Central memory CD4-positive, alpha-beta T cell (primary cell): ENCODE results near the gene CNPY2.
"Not testable (repeated sequence)": the region's sequence is repeated elsewhere in the genome, so short reads cannot be mapped to it uniquely, and the experiment has no call there.

ENCODE experiments used
- DNase-seq: peaks from one replicate; pipeline ENCODE4 v3.0.0; 2022

CNPY2 gene

GRCh38 chr12:56333679-56334489 is 18.1 kb upstream of the CNPY2 start, which contains the start of gene PAN2:
Gene PAN2, minus strand, starts transcription at chr12:56334000. Its CDS starts 906 bp downstream, at chr12:56333094.
- DNase-seq, result peak; percentile 95

GRCh38 chr12:56333197-56333678 is 17.4 kb upstream of the CNPY2 start:
- DNase-seq, result no peak

DNA sequence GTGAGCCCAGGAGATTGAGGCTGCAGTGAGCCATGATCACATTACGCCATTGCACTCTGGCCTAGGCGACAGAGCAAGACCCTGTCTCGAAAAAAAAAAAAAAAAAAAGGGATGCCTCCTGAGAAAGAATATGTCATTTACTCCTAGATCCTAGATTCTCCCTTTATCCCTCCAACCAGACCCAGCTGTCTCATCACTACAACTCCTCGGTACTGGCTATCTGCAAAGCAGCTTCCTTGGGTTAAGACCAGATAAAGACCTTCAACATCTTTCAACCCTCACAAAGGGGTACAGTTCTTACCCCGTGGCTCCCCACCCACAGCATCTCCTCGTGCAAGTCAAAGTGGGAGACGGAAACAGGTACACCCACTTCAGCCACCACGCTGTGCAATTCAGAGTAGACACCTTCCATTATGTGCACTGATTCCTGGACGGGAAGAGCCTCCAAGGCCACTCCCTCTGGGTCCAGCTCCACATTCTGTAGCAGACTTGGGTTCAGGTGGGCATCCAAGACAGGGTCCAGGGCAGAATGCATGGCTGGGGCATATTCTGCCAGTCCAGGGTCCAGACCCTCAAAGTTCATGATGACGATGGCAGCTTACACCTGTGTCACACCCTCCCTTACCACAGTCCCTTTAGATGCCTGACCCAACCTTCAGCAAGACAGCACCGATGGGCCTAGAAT is 16.9 kb upstream of the CNPY2 start:
- no peak for DNase-seq

- no peak for DNase-seq
These were observed 15.2 kb upstream of the CNPY2 start for GRCh38 chr12:56330936-56331490.

DNA sequence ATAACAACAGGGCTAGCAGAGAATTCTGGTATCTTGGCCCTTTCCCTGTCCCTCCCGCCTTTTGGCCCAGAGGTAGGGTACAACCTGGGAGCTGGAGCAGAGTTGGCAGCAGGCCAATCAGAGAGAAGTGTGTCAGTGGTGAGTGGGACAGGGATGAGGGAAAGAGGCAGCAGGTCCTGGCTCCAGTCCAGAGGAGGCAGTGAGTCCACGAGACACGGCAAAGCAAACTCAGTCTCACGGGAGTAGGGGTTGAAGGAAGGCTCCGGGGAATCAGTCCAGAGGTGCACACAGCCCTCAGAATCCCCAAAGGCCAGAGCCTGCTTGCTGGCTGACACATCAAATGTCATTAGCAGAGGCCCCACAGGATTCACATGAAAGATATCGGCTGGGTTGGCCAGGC is 10.7 kb upstream of the CNPY2 start:
- DNase-seq, result no peak

- no peak for DNase-seq
These were observed 10.3 kb upstream of the CNPY2 start for GRCh38 chr12:56326126-56326525.

- DNase-seq, result no peak
These were observed 8.4 kb upstream of the CNPY2 start for GRCh38 chr12:56324206-56324605.

- DNase-seq, result not testable (repeated sequence)
These were observed 5.8 kb upstream of the CNPY2 start for GRCh38 chr12:56321610-56322009.

GRCh38 chr12:56321027-56321426 is 5.2 kb upstream of the CNPY2 start:
- DNase-seq, result no peak

DNA sequence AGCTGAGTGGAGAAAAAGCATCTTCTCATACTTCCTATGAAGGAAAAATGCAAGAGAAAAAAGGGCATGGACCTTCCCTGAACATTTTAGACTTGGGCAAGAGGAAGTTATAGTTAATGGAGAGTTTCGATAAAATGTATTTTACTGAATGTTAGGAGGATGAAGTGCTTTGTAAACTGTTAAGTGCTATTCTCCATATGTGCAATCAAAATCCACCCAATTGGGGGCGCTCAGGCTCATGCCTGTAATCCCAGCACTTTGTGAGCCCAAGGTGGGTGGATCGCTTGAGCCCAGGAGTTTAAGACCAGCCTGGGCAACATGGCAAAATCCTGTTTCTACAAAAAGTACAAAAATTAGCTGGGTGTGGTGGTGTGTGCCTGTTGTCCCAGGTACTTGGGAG is 1.9 kb upstream of the CNPY2 start:
- no peak for DNase-seq

DNA sequence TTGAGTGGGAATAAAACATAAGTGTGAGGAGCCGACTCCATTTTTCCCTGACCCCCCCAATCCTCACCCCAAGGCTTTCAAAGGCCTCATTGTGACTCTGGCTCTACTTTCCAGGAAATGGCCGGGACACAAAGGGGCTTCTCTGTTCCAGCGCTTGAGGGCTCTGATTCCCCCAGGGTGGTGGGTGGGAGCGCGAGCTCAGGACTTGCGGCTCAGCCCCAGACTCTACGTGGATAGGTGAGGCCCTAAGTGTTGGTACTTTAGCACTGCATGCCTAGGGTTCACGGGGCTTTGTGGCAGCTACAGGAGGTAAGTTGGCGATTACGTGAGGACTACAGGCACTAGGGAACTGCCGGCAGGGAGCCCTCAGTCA is 553 bp downstream of the CNPY2 start:
- DNase-seq, result no peak

- DNase-seq, result no peak
These were observed 4.8 kb downstream of the CNPY2 start for GRCh38 chr12:56311003-56311402.

GRCh38 chr12:56308714-56309113 is 7.1 kb downstream of the CNPY2 start:
- no peak for DNase-seq

GRCh38 chr12:56307221-56307965 is 8.4 kb downstream of the CNPY2 start:
- DNase-seq, result no peak

GRCh38 chr12:56304872-56305590 is 10.8 kb downstream of the CNPY2 start:
- no peak for DNase-seq

DNA sequence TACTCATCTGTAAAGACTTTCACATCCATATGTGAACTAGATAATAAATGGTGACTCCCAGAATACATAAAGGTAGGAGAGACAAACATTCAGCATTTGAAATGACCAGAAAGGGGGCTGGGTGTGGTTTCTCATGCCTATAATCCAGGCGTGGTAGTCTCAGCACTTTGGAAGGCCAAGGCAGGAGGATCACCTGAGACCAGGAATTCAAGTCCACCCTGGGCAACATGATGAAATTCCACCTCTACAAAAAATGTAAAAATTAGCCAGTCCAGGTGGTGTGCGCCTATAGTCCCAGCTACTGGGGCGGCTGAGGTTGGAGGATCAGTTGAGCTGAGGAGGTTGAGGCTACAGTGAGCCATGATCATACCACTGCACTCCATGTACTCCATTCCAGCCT is 11.5 kb downstream of the CNPY2 start:
- DNase-seq, result no peak

DNA sequence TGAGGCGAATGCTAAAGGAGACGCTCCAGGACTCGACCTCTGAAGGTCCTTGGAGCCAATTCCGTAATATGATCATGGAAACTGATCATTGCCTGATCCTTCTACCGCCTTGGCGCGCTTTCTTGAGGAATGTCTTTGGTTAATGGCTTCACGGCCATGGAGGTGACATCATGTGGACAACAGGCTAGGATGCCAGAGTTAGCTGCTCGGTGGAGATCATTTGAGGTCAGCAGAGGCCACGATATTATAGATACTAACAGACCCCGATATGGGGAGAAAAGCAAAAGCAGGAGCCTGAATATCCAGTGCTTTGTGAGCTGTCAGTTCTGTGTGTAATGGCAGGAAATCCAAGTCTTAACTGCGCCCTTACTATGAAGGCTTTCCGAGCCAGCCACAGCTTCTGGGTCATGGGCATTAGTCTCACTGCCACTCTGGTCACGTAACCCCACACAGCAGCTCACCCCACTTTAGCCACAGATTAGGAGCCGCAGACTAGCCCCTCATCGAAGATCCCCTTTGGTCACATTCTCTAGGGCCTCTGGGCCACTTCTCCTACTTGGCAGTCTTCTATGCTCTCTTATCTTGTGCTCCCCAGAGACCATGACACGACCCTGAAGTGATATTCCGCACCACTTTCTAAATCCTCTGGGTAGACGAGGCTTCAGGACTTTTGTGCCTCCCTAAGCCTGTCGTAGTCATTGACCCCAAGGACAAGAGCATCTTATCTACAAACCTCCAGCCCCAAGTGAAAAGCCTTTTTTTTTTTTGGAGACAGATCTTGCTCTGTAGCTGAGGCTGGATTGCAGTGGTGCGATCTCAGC is 14.9 kb downstream of the CNPY2 start:
- no peak for DNase-seq

DNA sequence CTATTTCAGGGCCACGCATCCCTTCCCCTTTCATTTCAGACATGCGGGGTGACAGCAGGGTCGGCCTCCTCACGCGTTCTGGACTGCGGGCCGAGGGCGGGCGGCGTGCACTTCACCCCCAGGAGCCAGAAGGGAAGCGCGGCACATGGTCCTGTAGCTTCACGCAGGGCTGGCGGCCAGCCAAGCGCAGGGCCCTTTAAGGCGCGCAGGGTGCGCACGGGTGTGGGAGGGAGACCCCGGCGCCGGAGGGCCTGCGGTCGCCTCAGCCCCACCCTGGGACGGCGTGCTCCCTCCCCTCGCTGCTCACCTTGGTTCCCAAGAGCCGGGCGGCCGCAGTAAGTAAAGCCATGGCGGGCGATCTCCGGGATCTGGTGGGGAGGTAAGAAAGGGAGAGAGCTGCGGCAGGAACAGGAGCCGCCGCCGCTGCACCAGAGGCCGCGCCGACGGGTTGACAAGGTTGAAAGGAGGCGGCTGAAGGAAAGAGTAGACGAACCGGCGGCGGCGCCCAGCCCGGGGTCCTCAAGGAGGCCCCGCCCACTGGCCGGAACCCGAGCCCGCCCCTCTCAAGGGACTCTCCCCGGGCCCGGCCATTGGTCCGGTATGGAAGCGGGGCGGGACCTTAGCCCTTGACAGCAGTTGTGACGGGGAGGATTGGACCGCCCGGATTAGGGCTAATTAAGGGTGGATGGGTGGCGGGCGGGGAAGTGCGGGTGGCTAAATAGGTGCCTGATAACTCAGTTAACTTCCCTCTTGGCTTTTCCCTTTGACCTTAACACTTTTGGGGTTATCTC is 15.7 kb downstream of the CNPY2 start, which contains the start of gene CS:
Gene CS (minus strand): TSS at position 478 of the 791 bp plus-strand sequence. CDS start 129 bp downstream, at position 349.
- DNase-seq, result peak; percentile 99

GRCh38 chr12:56299308-56299852 is 16.4 kb downstream of the CNPY2 start:
- peak; percentile 34 for DNase-seq

DNA sequence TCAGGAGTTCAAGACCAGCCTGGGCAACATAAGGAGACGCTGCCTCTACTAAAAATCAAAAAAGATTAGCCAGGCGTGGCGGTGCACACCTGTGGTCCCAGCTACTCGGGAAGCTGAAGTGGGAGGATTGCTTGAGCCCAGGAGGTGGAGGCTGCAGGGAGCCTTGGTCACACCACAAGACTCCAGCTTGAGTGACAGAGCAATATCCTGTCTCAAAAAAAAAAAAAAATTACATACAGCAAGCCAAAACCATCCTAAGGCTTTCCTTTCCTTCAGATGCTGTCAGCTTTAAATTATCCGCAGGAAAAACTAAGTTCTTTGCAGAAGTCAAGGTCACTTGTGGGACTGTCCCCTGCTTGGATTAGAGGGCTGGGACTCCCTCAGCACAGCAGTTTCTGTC is 17.0 kb downstream of the CNPY2 start:
- no peak for DNase-seq
